CD14-positive monocyte (primary cell): ENCODE results near the gene FKBP1A. TPM values are rescaled to one million over a fixed set of nuclear protein-coding genes. Genes with fewer than 3 reads are reported as not detected.

ENCODE experiments used
- DNase-seq, 3 donors: peaks; one replicate each; pipeline ENCODE4 v3.0.0-alpha.2; 2011 to 2022
- H2AFZ ChIP-seq: 2 replicates; pipeline ENCODE4 v1.6.0; 2012; ENCODE audit warnings: mild to moderate bottlenecking, low read depth, low read length, inconsistent platforms; ENCODE audit not compliant: insufficient read depth, poor library complexity, severe bottlenecking
- H3K27ac ChIP-seq, 2 donors: 1 replicate in 1 of 2; 2 replicates in 1 of 2; pipeline ENCODE4 v1.5.1; 2012 to 2013; ENCODE audit warnings: low read length in 2 of 2, control low read depth in 1 of 2, inconsistent platforms in 1 of 2, low read depth in 1 of 2, mild to moderate bottlenecking in 1 of 2
- H3K27me3 ChIP-seq, 2 donors: one replicate each; pipeline versions ENCODE4 v1.6.0 to v1.6.1; 2011 to 2013; ENCODE audit warnings: low read length in 2 of 2; ENCODE audit not compliant: control insufficient read depth in 2 of 2, insufficient read depth in 2 of 2
- H3K36me3 ChIP-seq, 2 donors: replicated peaks in 1 of 2; 1 replicate in 1 of 2; 2 replicates in 1 of 2; pipeline versions ENCODE4 v1.5.1 to v1.6.1; 2012 to 2013; ENCODE audit warnings: low read length in 2 of 2, control low read depth in 1 of 2, inconsistent platforms in 1 of 2, mild to moderate bottlenecking in 1 of 2; ENCODE audit not compliant: insufficient read depth in 2 of 2, control insufficient read depth in 1 of 2
- H3K4me1 ChIP-seq, 2 donors: 1 replicate in 1 of 2; 2 replicates in 1 of 2; pipeline versions ENCODE4 v1.5.1 to v1.6.1; 2012 to 2013; ENCODE audit warnings: low read length in 2 of 2, control low read depth in 1 of 2, inconsistent platforms in 1 of 2, mild to moderate bottlenecking in 1 of 2, moderate library complexity in 1 of 2; ENCODE audit not compliant: insufficient read depth in 2 of 2, control insufficient read depth in 1 of 2
- H3K4me2 ChIP-seq: replicated peaks from 2 replicates; pipeline ENCODE3; 2012; ENCODE audit warnings: low read length, moderate library complexity, mild to moderate bottlenecking; ENCODE audit not compliant: poor library complexity, severe bottlenecking; ENCODE audit errors: extremely low read depth
- H3K4me3 ChIP-seq, 3 experiments: fragments of 200-600 bp in 1 of 3; sonication (generic) in 1 of 3; replicated peaks in 1 of 3; 1 replicate in 2 of 3; 2 replicates in 1 of 3; pipeline ENCODE4 v1.5.1; 2011 to 2013; ENCODE audit warnings: low read length in 3 of 3, mild to moderate bottlenecking in 3 of 3, control low read depth in 2 of 3, low read depth in 2 of 3, inconsistent platforms in 1 of 3, moderate library complexity in 1 of 3
- H3K79me2 ChIP-seq: 2 replicates; pipeline ENCODE4 v1.6.0; 2012; ENCODE audit warnings: mild to moderate bottlenecking, control low read depth, inconsistent platforms, low read length, moderate library complexity; ENCODE audit not compliant: insufficient read depth
- H3K9ac ChIP-seq: 2 replicates; pipeline ENCODE4 v1.6.0; 2017; ENCODE audit warnings: low read length, mild to moderate bottlenecking; ENCODE audit not compliant: insufficient read depth, poor library complexity, severe bottlenecking
- H3K9me3 ChIP-seq, 2 donors: replicated peaks in 1 of 2; 1 replicate in 1 of 2; 2 replicates in 1 of 2; pipeline versions ENCODE4 v1.5.1 to v1.6.1; 2012 to 2013; ENCODE audit warnings: low read length in 2 of 2, control low read depth in 1 of 2; ENCODE audit not compliant: control insufficient read depth in 1 of 2, insufficient read depth in 1 of 2
- H4K20me1 ChIP-seq: 2 replicates; pipeline ENCODE4 v1.6.0; 2012; ENCODE audit warnings: mild to moderate bottlenecking, low read length, control low read depth, moderate library complexity; ENCODE audit not compliant: insufficient read depth
- H3K27ac Mint-ChIP-seq, 7 donors: one replicate each; pipeline ENCODE4 v1.8.0; 2020; ENCODE audit warnings: mild to moderate bottlenecking in 7 of 7, mixed read lengths in 7 of 7, moderate library complexity in 6 of 7, inconsistent platforms in 2 of 7
- H3K27me3 Mint-ChIP-seq, 3 donors: one replicate each; pipeline ENCODE4 v1.8.0; 2021 to 2022; ENCODE audit warnings: low read depth in 3 of 3, mild to moderate bottlenecking in 3 of 3, mixed read lengths in 3 of 3, moderate library complexity in 3 of 3, inconsistent platforms in 1 of 3
- H3K36me3 Mint-ChIP-seq, 2 donors: one replicate each; pipeline ENCODE4 v1.8.0; 2020; ENCODE audit warnings: mixed read lengths in 2 of 2, inconsistent platforms in 1 of 2, mild to moderate bottlenecking in 1 of 2
- H3K4me1 Mint-ChIP-seq: one replicate; pipeline ENCODE4 v1.8.0; 2020; ENCODE audit warnings: mild to moderate bottlenecking, mixed read lengths
- H3K4me3 Mint-ChIP-seq, 2 donors: one replicate each; pipeline ENCODE4 v1.8.0; 2020; ENCODE audit warnings: mild to moderate bottlenecking in 2 of 2, mixed read lengths in 2 of 2, moderate library complexity in 1 of 2
- H3K9me3 Mint-ChIP-seq, 7 donors: one replicate each; pipeline ENCODE4 v1.8.0; 2020 to 2022; ENCODE audit warnings: mixed read lengths in 7 of 7, mild to moderate bottlenecking in 6 of 7, moderate library complexity in 6 of 7, inconsistent platforms in 2 of 7
- WGBS: methylation state at CpG from one replicate; pipeline ENCODE4 v1.1.5; 2013; ENCODE audit warnings: missing lambda C conversion rate; ENCODE audit not compliant: insufficient coverage; 5-methylcytosine and 5-hydroxymethylcytosine counted together
- intact Hi-C, 2 donors: fragments of 100-400 bp; cut with micrococcal nuclease; formaldehyde crosslinking; loops; one replicate each; pipeline versions ENCODE4 v1.15.0 to v1.15.1; 2023
- polyA minus RNA-seq: library from RNA; depleted of rRNA, polyadenylated mRNA; stranded (reverse); fragments of >200 nt; gene quantifications from 2 replicates; pipeline ENCODE4 v1.2.3, GENCODE V29; 2012
- polyA plus RNA-seq, 3 donors: library from polyadenylated mRNA; depleted of rRNA in 1 of 3; unstranded in 2 of 3; stranded (reverse) in 1 of 3; fragments of 300-500 nt in 2 of 3; fragments of >200 nt in 1 of 3; fragmentation: Illumina TruSeq in 2 of 3; gene quantifications; 1 replicate in 2 of 3; 2 replicates in 1 of 3; pipeline ENCODE4 v1.2.3, GENCODE V29; 2012 to 2021
- total RNA-seq, 12 experiments: library from RNA in 1 of 12; stranded (reverse) in 1 of 12; fragments of 120-200 nt in 1 of 12; gene quantifications; one replicate each; pipeline ENCODE4 v1.2.4 and lab custom pipeline; 2013 to 2026; ENCODE audit warnings: mixed read lengths in 6 of 12, inconsistent platforms in 1 of 12
- TF ChIP-seq, protein P1 (sequence below): fragments of 200-600 bp; IDR thresholded peaks from one replicate; pipeline ENCODE4 v1.8.0; 2022; ENCODE audit warnings: antibody characterized with exemption, mild to moderate bottlenecking

Gene FKBP1A
- total RNA-seq (2013): 104 TPM
- 100 to 1,000 TPM; 155 to 268 (median 194) TPM for polyA plus RNA-seq
- 68.7 and 145 TPM in 2 replicates for polyA minus RNA-seq
- total RNA-seq (lab: John Stamatoyannopoulos, UW): 12.6 to 143 (median 76.5) reads per million in 11 experiments

DNA sequence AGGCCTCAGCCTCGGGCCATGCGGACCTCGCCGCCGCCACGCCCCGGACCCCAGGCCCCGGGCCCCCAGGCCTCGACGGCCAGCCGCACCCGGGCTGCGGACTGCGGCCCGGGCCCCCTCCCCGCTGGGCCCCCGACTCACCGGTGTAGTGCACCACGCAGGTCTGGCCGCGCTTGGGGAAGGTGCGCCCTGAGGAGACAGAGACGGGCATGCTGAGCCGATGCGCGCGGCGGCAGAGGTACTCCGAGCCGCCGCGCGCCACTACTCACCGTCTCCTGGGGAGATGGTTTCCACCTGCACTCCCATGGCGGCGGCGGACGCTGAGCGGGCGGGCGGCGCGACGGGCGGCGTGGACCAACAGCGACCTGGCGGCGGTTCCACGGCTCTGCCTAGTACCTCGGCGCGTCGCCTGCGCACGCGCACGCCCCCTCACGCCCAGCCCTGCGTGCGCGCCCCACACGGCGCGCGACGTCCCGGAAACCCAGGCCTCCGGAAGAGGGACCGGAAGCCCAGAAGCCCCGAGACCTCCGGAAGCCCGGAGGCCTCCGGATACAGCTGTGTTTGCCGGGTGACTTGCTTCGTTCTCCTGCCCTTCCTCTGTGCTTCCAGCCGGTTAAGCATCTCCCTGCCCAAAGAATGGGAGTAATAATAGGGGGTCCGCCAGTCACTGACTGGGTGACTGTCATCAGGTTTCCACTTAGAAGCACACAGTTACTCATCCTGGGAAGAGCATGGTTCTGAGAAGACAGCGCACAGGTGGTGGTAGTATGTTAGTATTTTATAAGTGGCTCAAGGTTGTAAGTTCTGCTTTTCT lies at the start of gene FKBP1A:
TSS of gene FKBP1A (minus strand) at position 362 of the 814 bp plus-strand sequence. CDS start at position 306, 56 bp downstream.
- H2AFZ ChIP-seq: peak within 1 kb of the TSS; percentile 64
- H3K79me2 ChIP-seq: peaks cover 49% of the 10 kb centered on the region
- H3K4me2 ChIP-seq: peak within 1 kb of the TSS; percentile 88

DNA sequence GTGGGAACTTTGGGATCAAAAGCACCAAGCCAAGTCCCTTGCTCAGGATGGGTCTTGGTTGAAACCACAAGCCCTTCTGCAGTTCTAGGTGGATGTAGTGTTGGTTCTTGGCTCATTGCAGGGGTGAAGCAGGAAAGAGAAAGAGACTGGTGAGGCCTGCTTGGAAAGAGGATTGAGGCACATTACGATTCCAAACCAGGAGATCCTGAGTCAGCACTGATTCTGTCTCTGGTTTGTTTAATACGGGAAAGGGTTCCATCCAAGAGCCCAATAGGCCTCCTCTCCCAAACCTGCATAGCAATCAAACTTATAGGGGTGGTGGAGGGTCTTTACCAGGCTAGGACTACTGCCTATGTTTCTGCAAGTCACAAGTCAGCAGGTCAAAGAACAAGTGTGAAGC lies 49.5 kb upstream of the FKBP1A start:
- H3K4me3 ChIP-seq: no peak overlapping the region
- no peak for DNase-seq
- H3K4me2 ChIP-seq: no peak overlapping the region
- H3K36me3 ChIP-seq: peaks cover 77 to 84% of the 10 kb centered on the region in 2 donors
- intact Hi-C loops: no loop called here
- Mint-ChIP-seq H3K36me3 (peaks cover 78 to 83% of the 10 kb centered on the region in 2 donors), H3K4me1 (peaks cover 9% of the 10 kb centered on the region), H3K9me3 (peaks cover 0 to 1% (median 0%) of the 10 kb centered on the region in 7 donors), H3K27me3 (peaks cover 0 to under 1% (median 0%) of the 10 kb centered on the region in 3 donors), H3K27ac (peak overlapping the region in 1 of 7 donors; percentile 21), H3K4me3 (no peak overlapping the region)
- WGBS: no CpG with 5 or more reads among the region's 2 CpGs
- H3K27me3 ChIP-seq: no peaks in the 10 kb centered on the region
- no peaks in the 10 kb centered on the region for H3K79me2 ChIP-seq
- no peak overlapping the region for H2AFZ ChIP-seq
- H3K4me1 ChIP-seq: no peaks in the 10 kb centered on the region
- TF ChIP-seq, protein P1, sequence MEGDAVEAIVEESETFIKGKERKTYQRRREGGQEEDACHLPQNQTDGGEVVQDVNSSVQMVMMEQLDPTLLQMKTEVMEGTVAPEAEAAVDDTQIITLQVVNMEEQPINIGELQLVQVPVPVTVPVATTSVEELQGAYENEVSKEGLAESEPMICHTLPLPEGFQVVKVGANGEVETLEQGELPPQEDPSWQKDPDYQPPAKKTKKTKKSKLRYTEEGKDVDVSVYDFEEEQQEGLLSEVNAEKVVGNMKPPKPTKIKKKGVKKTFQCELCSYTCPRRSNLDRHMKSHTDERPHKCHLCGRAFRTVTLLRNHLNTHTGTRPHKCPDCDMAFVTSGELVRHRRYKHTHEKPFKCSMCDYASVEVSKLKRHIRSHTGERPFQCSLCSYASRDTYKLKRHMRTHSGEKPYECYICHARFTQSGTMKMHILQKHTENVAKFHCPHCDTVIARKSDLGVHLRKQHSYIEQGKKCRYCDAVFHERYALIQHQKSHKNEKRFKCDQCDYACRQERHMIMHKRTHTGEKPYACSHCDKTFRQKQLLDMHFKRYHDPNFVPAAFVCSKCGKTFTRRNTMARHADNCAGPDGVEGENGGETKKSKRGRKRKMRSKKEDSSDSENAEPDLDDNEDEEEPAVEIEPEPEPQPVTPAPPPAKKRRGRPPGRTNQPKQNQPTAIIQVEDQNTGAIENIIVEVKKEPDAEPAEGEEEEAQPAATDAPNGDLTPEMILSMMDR: no peak
- H3K27ac ChIP-seq: no peak overlapping the region
- no peaks in the 10 kb centered on the region for H3K9me3 ChIP-seq
- peaks cover 98% of the 10 kb centered on the region for H4K20me1 ChIP-seq
- no peak overlapping the region for H3K9ac ChIP-seq

More for the DNA sequence above, at the start of gene FKBP1A:
- Histone ChIP-seq H3K27me3 (peaks cover 0 to 6% of the 10 kb centered on the region in 2 donors), H3K36me3 (peaks cover 6 to 25% of the 10 kb centered on the region in 2 donors), H3K4me3 (peak within 1 kb of the TSS; percentile 89 to 98 (median 98)), H3K9ac (peak within 1 kb of the TSS; percentile 83), H3K4me1 (peaks cover 49 to 54% of the 10 kb centered on the region in 2 donors), H4K20me1 (peaks cover 46% of the 10 kb centered on the region), H3K27ac (peak within 1 kb of the TSS; percentile 76 to 85), H3K9me3 (no peaks in the 10 kb centered on the region)
- TF ChIP-seq, protein P1: no peak
- H3K36me3 Mint-ChIP-seq: peaks cover 16 to 24% of the 10 kb centered on the region in 2 donors
- intact Hi-C loops: loop anchor here (2.0 to 10.0 kb wide), 4 partner anchors 16 to 102 kb away; partner anchors contain the start of gene SIRPB2 (in 1 of the 2)
- H3K27ac Mint-ChIP-seq: peak within 1 kb of the TSS; percentile 93 to 98 (median 96)
- peaks cover 63% of the 10 kb centered on the region for H3K4me1 Mint-ChIP-seq
- peaks cover 0 to 8% (median 8%) of the 10 kb centered on the region in 3 donors for H3K27me3 Mint-ChIP-seq
- H3K9me3 Mint-ChIP-seq: peaks cover 0 to 7% (median 0%) of the 10 kb centered on the region in 7 donors
- DNase-seq: peak; percentile 85 to 91 (median 86)
- under 1% methylated on average over 71 of the region's 79 CpGs for WGBS
- H3K4me3 Mint-ChIP-seq: peak within 1 kb of the TSS; percentile 92 to 96
